Effector CD8-positive, alpha-beta T cell (primary cell): Measurements from ENCODE around the gene VCX2.
"Not testable (repeated sequence)": the region's sequence is repeated elsewhere in the genome, so short reads cannot be mapped to it uniquely, and the experiment has no call there.

Experiments
- DNase-seq: peaks from one replicate; lab custom pipeline; 2025; lab: John Stamatoyannopoulos, UW

The VCX2 gene

DNA sequence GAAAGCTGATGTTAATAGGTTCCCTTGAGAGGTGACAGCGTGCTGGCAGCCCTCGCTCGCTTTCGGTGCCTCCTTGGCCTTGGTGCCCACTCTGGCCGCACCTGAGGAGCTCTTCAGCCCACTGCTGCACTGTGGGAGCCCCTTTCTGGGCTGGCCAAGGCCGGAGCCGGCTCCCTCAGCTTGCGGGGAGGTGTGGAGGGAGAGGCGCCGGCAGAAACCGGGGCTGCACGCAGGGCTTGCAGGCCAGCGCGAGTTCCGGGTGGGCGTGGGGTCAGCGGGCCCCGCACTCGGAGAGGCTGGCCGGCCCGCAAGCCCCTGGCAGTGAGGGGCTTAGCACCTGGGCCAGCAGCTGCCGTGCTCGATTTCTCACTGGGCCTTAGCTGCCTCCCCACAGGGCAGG, 49.7 kb downstream of the VCX2 start:
- not testable (repeated sequence) for DNase-seq
